WTC11 (cell line): ENCODE data around the gene HCN1. TPM values are rescaled to one million over a fixed set of nuclear protein-coding genes. Genes with fewer than 3 reads are reported as not detected.
A peak's percentile ranks its signal among the peaks of the same experiment; 100 is the strongest.

Experiments used
- ATAC-seq: fragments of 200-7000 bp; cut with Tn5 transposase; 2 replicates; pipeline ENCODE4 v1.10.0; 2021; ENCODE audit warnings: mild to moderate bottlenecking, moderate library complexity
- CTCF ChIA-PET: fragments of 300-600 bp; sonication (Branson Sonifier 250); formaldehyde crosslinking; loops from one replicate; lab custom pipeline; 2021; ENCODE audit warnings: antibody characterized with exemption; lab: Charles Lee
- POLR2A ChIA-PET: fragments of 350-600 bp; sonication (Branson Sonifier 250); formaldehyde crosslinking; loops from one replicate; lab custom pipeline; 2021; ENCODE audit warnings: antibody characterized with exemption; lab: Charles Lee
- DNase-seq: peaks from one replicate; pipeline ENCODE4 v3.0.0; 2021; ENCODE audit warnings: low spot score
- H3K27ac Mint-ChIP-seq: 2 replicates; pipeline ENCODE4 v1.8.0; 2021; ENCODE audit warnings: mixed read lengths
- H3K27me3 Mint-ChIP-seq: 2 replicates; pipeline ENCODE4 v1.8.0; 2021; ENCODE audit warnings: low read depth, mild to moderate bottlenecking, moderate library complexity, mixed read lengths
- H3K36me3 Mint-ChIP-seq: 2 replicates; pipeline ENCODE4 v1.8.0; 2021; ENCODE audit warnings: mixed read lengths
- H3K4me1 Mint-ChIP-seq: 2 replicates; pipeline ENCODE4 v1.8.0; 2022; ENCODE audit warnings: mixed read lengths
- H3K4me3 Mint-ChIP-seq: 2 replicates; pipeline ENCODE4 v1.8.0; 2021; ENCODE audit warnings: mild to moderate bottlenecking, moderate library complexity, mixed read lengths
- H3K9me3 Mint-ChIP-seq: 2 replicates; pipeline ENCODE4 v1.8.0; 2021; ENCODE audit warnings: mixed read lengths
- CREM ChIP-seq: sonication (generic); formaldehyde crosslinking; IDR thresholded peaks from 2 replicates; pipeline ENCODE4 v1.8.1; 2022; ENCODE audit warnings: mild to moderate bottlenecking, missing genetic modification reagents, moderate library complexity
- ETV6 ChIP-seq: sonication (generic); formaldehyde crosslinking; IDR thresholded peaks from 2 replicates; pipeline ENCODE4 v1.8.1; 2022; ENCODE audit warnings: mild to moderate bottlenecking, missing genetic modification reagents
- FOXJ3 ChIP-seq: sonication (generic); formaldehyde crosslinking; IDR thresholded peaks from 2 replicates; pipeline ENCODE4 v1.9.0; 2021; ENCODE audit warnings: missing genetic modification reagents, mild to moderate bottlenecking, borderline replicate concordance
- FOXK1 ChIP-seq: sonication (generic); formaldehyde crosslinking; IDR thresholded peaks from 2 replicates; pipeline ENCODE4 v1.8.0; 2022; ENCODE audit warnings: mild to moderate bottlenecking, moderate library complexity, missing genetic modification reagents
- GTF2I ChIP-seq: fragments of 250-450 bp; sonication (Bioruptor Pico); conservative IDR thresholded peaks from 2 replicates; pipeline ENCODE4 v1.4.0; 2021; ENCODE audit warnings: mild to moderate bottlenecking
- SP1 ChIP-seq: sonication (generic); formaldehyde crosslinking; conservative IDR thresholded peaks from 2 replicates; pipeline ENCODE4 v1.8.1; 2022; ENCODE audit warnings: missing genetic modification reagents
- TEAD1 ChIP-seq: sonication (generic); formaldehyde crosslinking; IDR thresholded peaks from 2 replicates; pipeline ENCODE4 v1.8.0; 2022; ENCODE audit warnings: mild to moderate bottlenecking, missing genetic modification reagents
- ZNF423 ChIP-seq: fragments of 250-450 bp; sonication (Bioruptor Pico); IDR thresholded peaks from 2 replicates; pipeline ENCODE4 v2.1.2; 2022; ENCODE audit warnings: mild to moderate bottlenecking, moderate library complexity
- ZNF532 ChIP-seq: fragments of 250-450 bp; sonication (Bioruptor Pico); IDR thresholded peaks from 2 replicates; pipeline ENCODE4 v1.9.0; 2021; ENCODE audit warnings: mild to moderate bottlenecking, borderline replicate concordance
- total RNA-seq: library from RNA; stranded (reverse); gene quantifications from 3 replicates; pipeline ENCODE4 v1.2.3, GENCODE V29; 2021
- TF ChIP-seq, protein P1 (sequence below): sonication (generic); formaldehyde crosslinking; IDR thresholded peaks from 2 replicates; pipeline ENCODE4 v1.8.0; 2022; ENCODE audit warnings: mild to moderate bottlenecking, missing genetic modification reagents
- TF ChIP-seq, protein P2 (sequence below): sonication (generic); formaldehyde crosslinking; IDR thresholded peaks from 2 replicates; pipeline ENCODE4 v1.8.0; 2023; ENCODE audit warnings: mild to moderate bottlenecking, missing genetic modification reagents

The HCN1 gene
- total RNA-seq, 1 experiment from 2014 or later, result 2.2 TPM

DNA sequence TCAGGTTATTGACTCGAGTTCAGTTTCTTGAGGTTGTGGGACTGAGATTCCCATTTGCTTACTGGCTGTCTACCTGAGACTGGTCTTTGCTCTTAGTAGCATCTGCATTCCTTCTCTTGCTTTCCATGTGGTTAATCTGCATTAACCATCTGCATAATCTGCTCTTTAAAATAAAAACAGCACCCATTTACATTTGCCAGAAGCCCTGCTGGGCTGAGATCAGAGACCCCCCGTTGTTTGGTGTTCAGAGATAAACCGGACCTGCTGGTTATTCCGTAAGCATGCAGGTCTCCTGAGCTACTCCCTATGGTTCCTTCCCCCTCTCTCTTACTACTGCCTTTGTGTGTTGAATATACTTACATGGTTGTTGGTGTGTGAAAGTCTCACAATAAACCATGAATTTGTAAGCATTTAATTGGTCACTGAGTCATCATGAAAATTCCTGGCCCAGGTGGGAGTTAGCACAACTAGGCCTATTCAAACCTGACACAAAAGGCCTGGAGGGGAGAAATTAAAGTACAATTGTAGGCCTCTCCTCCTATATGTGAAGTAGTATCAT is 490.7 kb downstream of the HCN1 start:
- Mint-ChIP-seq H3K27me3 (peaks cover 4% of the 10 kb centered on the region; the same call in 1 of the 2 replicates), H3K9me3 (peaks cover 11% of the 10 kb centered on the region; the same call in 1 of the 2 replicates), H3K4me3 (no peak overlapping the region), H3K36me3 (peaks cover 15% of the 10 kb centered on the region), H3K4me1 (peaks cover 39% of the 10 kb centered on the region), H3K27ac (peak overlapping the region; percentile 97)
- ATAC-seq (peak; percentile 95), DNase-seq (peak; percentile 70)
- TF ChIP-seq ETV6, result 0 out of 2 replicates have a peak, but pooled peaks have one; percentile 59
- TF ChIP-seq ZNF423 (CRISPR knock-in tag), result peak; percentile 99
- 0 out of 2 replicates have a peak, but pooled peaks have one; percentile 75 for TF ChIP-seq TEAD1
- no peak for TF ChIP-seq GTF2I (CRISPR knock-in tag)
- no peak for TF ChIP-seq FOXJ3 (CRISPR knock-in tag)
- TF ChIP-seq, protein P1, sequence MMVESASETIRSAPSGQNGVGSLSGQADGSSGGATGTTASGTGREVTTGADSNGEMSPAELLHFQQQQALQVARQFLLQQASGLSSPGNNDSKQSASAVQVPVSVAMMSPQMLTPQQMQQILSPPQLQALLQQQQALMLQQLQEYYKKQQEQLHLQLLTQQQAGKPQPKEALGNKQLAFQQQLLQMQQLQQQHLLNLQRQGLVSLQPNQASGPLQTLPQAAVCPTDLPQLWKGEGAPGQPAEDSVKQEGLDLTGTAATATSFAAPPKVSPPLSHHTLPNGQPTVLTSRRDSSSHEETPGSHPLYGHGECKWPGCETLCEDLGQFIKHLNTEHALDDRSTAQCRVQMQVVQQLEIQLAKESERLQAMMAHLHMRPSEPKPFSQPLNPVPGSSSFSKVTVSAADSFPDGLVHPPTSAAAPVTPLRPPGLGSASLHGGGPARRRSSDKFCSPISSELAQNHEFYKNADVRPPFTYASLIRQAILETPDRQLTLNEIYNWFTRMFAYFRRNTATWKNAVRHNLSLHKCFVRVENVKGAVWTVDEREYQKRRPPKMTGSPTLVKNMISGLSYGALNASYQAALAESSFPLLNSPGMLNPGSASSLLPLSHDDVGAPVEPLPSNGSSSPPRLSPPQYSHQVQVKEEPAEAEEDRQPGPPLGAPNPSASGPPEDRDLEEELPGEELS (CRISPR knock-in tag), result peak; percentile 85; the same call in 1 of the 2 replicates
- TF ChIP-seq, protein P2, sequence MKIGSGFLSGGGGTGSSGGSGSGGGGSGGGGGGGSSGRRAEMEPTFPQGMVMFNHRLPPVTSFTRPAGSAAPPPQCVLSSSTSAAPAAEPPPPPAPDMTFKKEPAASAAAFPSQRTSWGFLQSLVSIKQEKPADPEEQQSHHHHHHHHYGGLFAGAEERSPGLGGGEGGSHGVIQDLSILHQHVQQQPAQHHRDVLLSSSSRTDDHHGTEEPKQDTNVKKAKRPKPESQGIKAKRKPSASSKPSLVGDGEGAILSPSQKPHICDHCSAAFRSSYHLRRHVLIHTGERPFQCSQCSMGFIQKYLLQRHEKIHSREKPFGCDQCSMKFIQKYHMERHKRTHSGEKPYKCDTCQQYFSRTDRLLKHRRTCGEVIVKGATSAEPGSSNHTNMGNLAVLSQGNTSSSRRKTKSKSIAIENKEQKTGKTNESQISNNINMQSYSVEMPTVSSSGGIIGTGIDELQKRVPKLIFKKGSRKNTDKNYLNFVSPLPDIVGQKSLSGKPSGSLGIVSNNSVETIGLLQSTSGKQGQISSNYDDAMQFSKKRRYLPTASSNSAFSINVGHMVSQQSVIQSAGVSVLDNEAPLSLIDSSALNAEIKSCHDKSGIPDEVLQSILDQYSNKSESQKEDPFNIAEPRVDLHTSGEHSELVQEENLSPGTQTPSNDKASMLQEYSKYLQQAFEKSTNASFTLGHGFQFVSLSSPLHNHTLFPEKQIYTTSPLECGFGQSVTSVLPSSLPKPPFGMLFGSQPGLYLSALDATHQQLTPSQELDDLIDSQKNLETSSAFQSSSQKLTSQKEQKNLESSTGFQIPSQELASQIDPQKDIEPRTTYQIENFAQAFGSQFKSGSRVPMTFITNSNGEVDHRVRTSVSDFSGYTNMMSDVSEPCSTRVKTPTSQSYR (CRISPR knock-in tag), result no peak
- peak; percentile 47 for TF ChIP-seq SP1 (CRISPR knock-in tag)
- TF ChIP-seq FOXK1 (CRISPR knock-in tag), result peak; percentile 48; the same call in 1 of the 2 replicates
- TF ChIP-seq CREM (CRISPR knock-in tag), result no peak
- TF ChIP-seq ZNF532 (CRISPR knock-in tag), result peak; percentile 69; the same call in 1 of the 2 replicates
- POLR2A ChIA-PET, result no interaction called here
- CTCF ChIA-PET, result interaction anchor here (1.0 to 2.0 kb wide), 3 partner anchors 95 to 491 kb away, joined by 4 to 6 read pairs (median 4); partner anchors contain the start of gene HCN1
